ENCODE results near the gene KANK4.

Gene KANK4

GRCh38 chr1:62318756-62319544 is at the start of gene KANK4:
TSS of gene KANK4 (minus strand) at chr1:62319434. CDS start at chr1:62281564, 37,870 bp downstream.
- Histone ChIP-seq H3K27me3 (ENCODE audit: control insufficient read depth, insufficient read depth, low read length) (peaks cover 63% of the 10 kb centered on the region), H3K27ac (ENCODE audit: low read length) (no peak within 1 kb of the TSS), H3K36me3 (ENCODE audit: control insufficient read depth, low read depth, low read length) (no peaks in the 10 kb centered on the region), H3K9ac (ENCODE audit: low read length) (no peak within 1 kb of the TSS), H3K4me3 (ENCODE audit: low read length) (peak within 1 kb of the TSS; percentile 71), H3K4me1 (ENCODE audit: control insufficient read depth, low read depth, low read length) (no peaks in the 10 kb centered on the region), H3K9me3 (ENCODE audit: control insufficient read depth, low read depth, low read length) (no peaks in the 10 kb centered on the region)

DNA sequence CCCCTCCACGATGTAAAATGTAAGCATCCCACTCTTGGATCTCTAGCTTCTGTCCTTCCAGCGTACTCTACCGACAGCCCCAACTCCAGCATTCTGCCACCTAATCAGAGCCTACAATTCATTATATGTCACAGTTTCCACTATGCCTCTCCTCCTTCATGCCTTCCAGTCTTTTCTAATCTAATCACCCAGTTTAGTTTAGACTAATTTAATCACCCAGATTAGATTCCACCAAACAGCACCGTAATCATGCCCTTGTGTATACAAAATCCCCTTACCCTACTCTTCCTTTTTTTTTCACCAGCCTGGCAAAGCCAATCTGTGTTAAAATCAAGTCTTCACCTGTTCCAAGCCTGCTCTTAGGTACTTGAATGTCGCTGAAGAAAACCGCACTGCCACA is 49.8 kb upstream of the KANK4 start:
- Histone ChIP-seq H3K4me3 (ENCODE audit: low read length) (no peak overlapping the region), H3K9ac (ENCODE audit: low read length) (no peak overlapping the region), H3K36me3 (ENCODE audit: control insufficient read depth, low read depth, low read length) (no peaks in the 10 kb centered on the region), H3K27ac (ENCODE audit: low read length) (no peak overlapping the region), H3K4me1 (ENCODE audit: control insufficient read depth, low read depth, low read length) (peaks cover 5% of the 10 kb centered on the region), H3K9me3 (ENCODE audit: control insufficient read depth, low read depth, low read length) (no peaks in the 10 kb centered on the region), H3K27me3 (ENCODE audit: control insufficient read depth, insufficient read depth, low read length) (no peaks in the 10 kb centered on the region)

DNA sequence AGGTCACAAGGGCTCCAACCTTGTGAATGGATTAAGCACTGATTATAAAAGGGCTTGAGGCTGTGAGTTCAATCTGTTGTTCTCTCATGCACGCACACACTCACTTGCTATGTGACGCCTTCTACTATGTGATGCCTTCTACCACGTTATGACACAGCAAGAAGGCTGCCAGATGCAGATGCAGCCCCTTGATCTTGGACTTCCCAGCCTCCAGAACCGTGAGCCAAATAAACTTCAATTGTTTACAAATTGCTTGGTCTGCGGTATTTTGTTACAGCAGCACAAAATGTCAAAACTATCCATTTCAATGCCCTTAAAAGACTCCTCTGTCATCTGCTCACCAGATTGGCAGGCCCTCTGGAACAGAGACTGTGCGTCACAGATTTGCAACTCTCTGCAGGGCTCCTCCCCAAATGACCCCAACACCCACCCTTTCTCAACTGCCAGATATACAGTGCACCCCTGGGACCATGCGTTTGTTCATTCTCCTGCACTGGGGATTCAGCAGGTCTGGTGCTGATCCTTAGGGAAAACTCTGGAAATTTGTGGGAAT is 47.8 kb upstream of the KANK4 start:
- Histone ChIP-seq H3K4me1 (ENCODE audit: control insufficient read depth, low read depth, low read length) (peaks cover 5% of the 10 kb centered on the region), H3K27ac (ENCODE audit: low read length) (no peak overlapping the region), H3K27me3 (ENCODE audit: control insufficient read depth, insufficient read depth, low read length) (no peaks in the 10 kb centered on the region), H3K9ac (ENCODE audit: low read length) (no peak overlapping the region), H3K36me3 (ENCODE audit: control insufficient read depth, low read depth, low read length) (no peaks in the 10 kb centered on the region), H3K4me3 (ENCODE audit: low read length) (no peak overlapping the region), H3K9me3 (ENCODE audit: control insufficient read depth, low read depth, low read length) (no peaks in the 10 kb centered on the region)

DNA sequence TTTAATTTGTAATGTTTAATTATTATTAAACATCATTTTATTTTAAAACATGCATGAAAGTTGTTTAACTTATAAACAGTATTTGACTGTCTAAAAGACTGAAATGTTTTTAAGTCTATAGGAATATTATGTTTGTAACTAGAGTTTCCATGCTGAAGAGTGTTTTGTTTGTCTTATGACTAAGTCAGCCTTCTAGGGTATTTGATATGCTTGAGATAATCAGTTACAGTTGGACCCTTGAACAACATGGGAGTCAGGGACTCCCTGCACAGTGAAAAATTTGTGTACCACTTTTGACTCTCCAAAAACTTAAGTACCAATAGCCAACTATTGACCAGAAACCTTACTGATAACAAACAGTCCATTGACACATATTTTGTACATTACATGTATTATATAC is 45.5 kb upstream of the KANK4 start:
- Histone ChIP-seq H3K4me3 (ENCODE audit: low read length) (no peak overlapping the region), H3K27ac (ENCODE audit: low read length) (no peak overlapping the region), H3K27me3 (ENCODE audit: control insufficient read depth, insufficient read depth, low read length) (no peaks in the 10 kb centered on the region), H3K9me3 (ENCODE audit: control insufficient read depth, low read depth, low read length) (no peaks in the 10 kb centered on the region), H3K4me1 (ENCODE audit: control insufficient read depth, low read depth, low read length) (no peaks in the 10 kb centered on the region), H3K9ac (ENCODE audit: low read length) (no peak overlapping the region), H3K36me3 (ENCODE audit: control insufficient read depth, low read depth, low read length) (no peaks in the 10 kb centered on the region)

DNA sequence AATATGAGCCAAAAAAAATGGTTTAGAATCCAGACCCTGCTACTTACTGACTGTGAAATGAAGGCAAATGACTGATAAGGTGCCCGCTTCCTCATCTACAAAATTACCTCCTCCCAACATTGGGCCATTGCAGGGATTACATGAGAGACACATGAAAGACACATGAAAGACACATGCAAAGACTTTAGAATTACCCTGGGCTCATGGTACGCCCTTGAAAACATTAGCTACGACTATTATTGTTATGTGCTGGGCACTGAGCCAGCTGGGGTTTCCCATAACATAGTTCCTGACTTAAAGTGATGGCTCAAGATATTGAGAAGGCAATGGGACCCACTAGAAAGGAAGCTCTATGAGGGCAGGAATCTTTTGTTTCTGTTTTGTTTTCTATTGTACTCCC is 43.7 kb upstream of the KANK4 start:
- H3K4me3 ChIP-seq (ENCODE audit: low read length), result no peak overlapping the region
- H3K4me1 ChIP-seq (ENCODE audit: control insufficient read depth, low read depth, low read length), result no peaks in the 10 kb centered on the region
- no peak overlapping the region for H3K9ac ChIP-seq (ENCODE audit: low read length)
- no peaks in the 10 kb centered on the region for H3K36me3 ChIP-seq (ENCODE audit: control insufficient read depth, low read depth, low read length)
- no peaks in the 10 kb centered on the region for H3K9me3 ChIP-seq (ENCODE audit: control insufficient read depth, low read depth, low read length)
- H3K27ac ChIP-seq (ENCODE audit: low read length), result no peak overlapping the region
- no peaks in the 10 kb centered on the region for H3K27me3 ChIP-seq (ENCODE audit: control insufficient read depth, insufficient read depth, low read length)

- Histone ChIP-seq H3K27me3 (ENCODE audit: control insufficient read depth, insufficient read depth, low read length) (no peaks in the 10 kb centered on the region), H3K27ac (ENCODE audit: low read length) (no peak overlapping the region), H3K4me1 (ENCODE audit: control insufficient read depth, low read depth, low read length) (no peaks in the 10 kb centered on the region), H3K36me3 (ENCODE audit: control insufficient read depth, low read depth, low read length) (no peaks in the 10 kb centered on the region), H3K9ac (ENCODE audit: low read length) (no peak overlapping the region), H3K4me3 (ENCODE audit: low read length) (no peak overlapping the region), H3K9me3 (ENCODE audit: control insufficient read depth, low read depth, low read length) (no peaks in the 10 kb centered on the region)
These were observed 43.1 kb upstream of the KANK4 start for GRCh38 chr1:62362061-62362917.

DNA sequence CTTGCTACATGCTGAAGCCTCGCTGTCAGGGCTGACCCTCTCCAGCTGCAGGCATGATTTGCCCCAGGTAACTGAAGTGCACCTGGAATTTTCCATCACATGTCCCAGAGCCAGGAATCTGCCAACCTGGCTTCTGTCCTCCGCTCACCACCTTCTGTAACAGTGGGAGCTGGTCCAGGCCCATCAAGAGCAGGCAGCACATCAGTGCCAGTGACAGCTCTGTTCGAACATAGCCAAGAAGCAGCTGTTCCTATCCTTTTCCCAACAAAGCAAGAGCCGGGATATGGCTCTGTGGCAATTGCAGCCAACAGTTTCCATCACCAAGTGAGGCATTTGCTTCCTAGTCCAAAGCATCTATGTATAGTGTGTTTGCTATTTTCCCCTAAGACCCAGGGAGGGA is 42.2 kb upstream of the KANK4 start:
- Histone ChIP-seq H3K9me3 (ENCODE audit: control insufficient read depth, low read depth, low read length) (no peaks in the 10 kb centered on the region), H3K27me3 (ENCODE audit: control insufficient read depth, insufficient read depth, low read length) (no peaks in the 10 kb centered on the region), H3K36me3 (ENCODE audit: control insufficient read depth, low read depth, low read length) (no peaks in the 10 kb centered on the region), H3K4me1 (ENCODE audit: control insufficient read depth, low read depth, low read length) (no peaks in the 10 kb centered on the region), H3K27ac (ENCODE audit: low read length) (no peak overlapping the region), H3K9ac (ENCODE audit: low read length) (no peak overlapping the region), H3K4me3 (ENCODE audit: low read length) (no peak overlapping the region)

DNA sequence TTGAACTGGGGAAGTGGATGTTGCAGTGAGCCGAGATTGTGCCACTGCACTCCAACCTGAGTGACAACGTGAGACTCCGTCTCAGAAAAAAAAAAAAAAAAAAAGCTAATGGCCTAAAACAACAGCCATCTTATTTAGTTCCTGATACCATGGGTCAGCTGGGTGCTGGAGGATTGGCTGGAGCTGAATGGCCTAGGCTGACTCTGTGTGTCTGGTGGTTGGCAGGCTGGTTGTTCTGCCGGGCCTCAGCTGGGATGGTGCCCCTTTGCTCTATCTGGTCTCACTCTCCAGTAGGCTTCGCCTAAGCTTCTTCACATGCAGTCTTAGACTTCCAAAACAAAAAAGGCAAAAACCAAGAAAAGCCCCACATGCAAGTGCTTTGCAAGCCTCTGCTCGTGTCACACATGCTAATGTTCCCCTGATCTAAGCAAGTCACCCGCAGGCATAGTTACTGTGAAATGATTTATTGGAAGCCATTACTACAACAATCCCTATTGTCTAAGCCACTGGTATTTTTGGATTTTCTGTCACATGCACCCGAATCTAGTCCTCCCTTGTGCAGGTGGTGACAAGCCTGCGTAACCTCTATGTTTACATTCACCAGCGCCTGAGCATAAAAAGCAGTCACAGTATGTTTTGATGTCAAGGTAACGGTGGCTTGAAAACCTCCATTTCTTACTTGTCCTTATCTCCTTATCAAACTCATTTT is 39.6 kb upstream of the KANK4 start:
- Histone ChIP-seq H3K36me3 (ENCODE audit: control insufficient read depth, low read depth, low read length) (no peaks in the 10 kb centered on the region), H3K27me3 (ENCODE audit: control insufficient read depth, insufficient read depth, low read length) (no peaks in the 10 kb centered on the region), H3K9me3 (ENCODE audit: control insufficient read depth, low read depth, low read length) (no peaks in the 10 kb centered on the region), H3K27ac (ENCODE audit: low read length) (no peak overlapping the region), H3K4me3 (ENCODE audit: low read length) (no peak overlapping the region), H3K9ac (ENCODE audit: low read length) (no peak overlapping the region), H3K4me1 (ENCODE audit: control insufficient read depth, low read depth, low read length) (no peaks in the 10 kb centered on the region)

DNA sequence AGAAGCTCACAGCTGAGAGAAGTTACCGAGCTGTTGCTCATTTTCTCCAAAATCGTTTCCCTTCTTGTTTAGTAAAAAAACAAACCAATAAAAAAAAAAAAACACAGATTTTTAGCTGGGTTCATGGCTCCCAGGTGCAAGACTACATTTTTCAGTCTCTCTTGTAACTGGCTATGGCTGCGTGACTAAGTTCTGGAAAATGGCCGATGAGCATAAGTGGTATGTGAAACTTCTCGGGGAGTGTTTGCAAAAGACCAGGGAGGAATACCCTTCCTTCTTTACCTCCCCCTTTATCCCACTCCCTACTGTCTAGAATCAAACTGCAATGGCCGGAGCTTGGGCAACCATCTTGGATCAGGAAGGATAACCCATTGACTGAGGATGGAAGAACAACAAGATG is 38.7 kb upstream of the KANK4 start:
- no peak overlapping the region for H3K27ac ChIP-seq (ENCODE audit: low read length)
- H3K4me3 ChIP-seq (ENCODE audit: low read length), result no peak overlapping the region
- no peak overlapping the region for H3K9ac ChIP-seq (ENCODE audit: low read length)
- H3K27me3 ChIP-seq (ENCODE audit: control insufficient read depth, insufficient read depth, low read length), result no peaks in the 10 kb centered on the region
- H3K4me1 ChIP-seq (ENCODE audit: control insufficient read depth, low read depth, low read length), result no peaks in the 10 kb centered on the region
- H3K36me3 ChIP-seq (ENCODE audit: control insufficient read depth, low read depth, low read length), result no peaks in the 10 kb centered on the region
- no peaks in the 10 kb centered on the region for H3K9me3 ChIP-seq (ENCODE audit: control insufficient read depth, low read depth, low read length)

- Histone ChIP-seq H3K4me3 (ENCODE audit: low read length) (no peak overlapping the region), H3K9ac (ENCODE audit: low read length) (no peak overlapping the region), H3K27ac (ENCODE audit: low read length) (no peak overlapping the region), H3K9me3 (ENCODE audit: control insufficient read depth, low read depth, low read length) (no peaks in the 10 kb centered on the region), H3K27me3 (ENCODE audit: control insufficient read depth, insufficient read depth, low read length) (no peaks in the 10 kb centered on the region), H3K36me3 (ENCODE audit: control insufficient read depth, low read depth, low read length) (no peaks in the 10 kb centered on the region), H3K4me1 (ENCODE audit: control insufficient read depth, low read depth, low read length) (no peaks in the 10 kb centered on the region)
These were observed 37.1 kb upstream of the KANK4 start for GRCh38 chr1:62356257-62356835.

- no peak overlapping the region for H3K9ac ChIP-seq (ENCODE audit: low read length)
- no peaks in the 10 kb centered on the region for H3K4me1 ChIP-seq (ENCODE audit: control insufficient read depth, low read depth, low read length)
- no peaks in the 10 kb centered on the region for H3K9me3 ChIP-seq (ENCODE audit: control insufficient read depth, low read depth, low read length)
- H3K27me3 ChIP-seq (ENCODE audit: control insufficient read depth, insufficient read depth, low read length), result no peaks in the 10 kb centered on the region
- no peak overlapping the region for H3K27ac ChIP-seq (ENCODE audit: low read length)
- H3K36me3 ChIP-seq (ENCODE audit: control insufficient read depth, low read depth, low read length), result no peaks in the 10 kb centered on the region
- H3K4me3 ChIP-seq (ENCODE audit: low read length), result no peak overlapping the region
These were observed 35.9 kb upstream of the KANK4 start for GRCh38 chr1:62355095-62355494.

Measured in iPS-18a (cell line).